Neural cell (in vitro differentiated cells): ENCODE results near the gene KRT83. TPM values are rescaled to one million over a fixed set of nuclear protein-coding genes. Genes with fewer than 3 reads are reported as not detected.

Source experiments
- H2AFZ ChIP-seq: fragments of 200-600, 300-800 bp; sonication (generic), shearing (Covaris generic); 2 replicates; pipeline ENCODE4 v1.6.0; 2014; ENCODE audit warnings: low read depth, mild to moderate bottlenecking, antibody characterized with exemption, low read length, moderate library complexity
- H3F3A ChIP-seq: fragments of 200-600 bp; shearing (Covaris generic); 2 replicates; pipeline ENCODE4 v1.6.1; 2016; ENCODE audit warnings: mild to moderate bottlenecking, moderate library complexity, mixed read lengths, antibody characterized with exemption, low read length; ENCODE audit not compliant: insufficient read depth, poor library complexity, severe bottlenecking
- H3K27ac ChIP-seq: fragments of 200-600, 300-800 bp; sonication (generic), shearing (Covaris generic); 2 replicates; pipeline ENCODE4 v1.5.1; 2014; ENCODE audit warnings: mild to moderate bottlenecking, low read length, moderate library complexity
- H3K27me3 ChIP-seq: fragments of 300-800, 200-600 bp; sonication (generic), shearing (Covaris generic); 2 replicates; pipeline ENCODE4 v1.6.0; 2014; ENCODE audit warnings: mild to moderate bottlenecking, low read depth, low read length, moderate library complexity; ENCODE audit not compliant: insufficient read depth
- H3K36me3 ChIP-seq: fragments of 300-800, 200-600 bp; sonication (generic), shearing (Covaris generic); 2 replicates; pipeline ENCODE4 v1.5.1; 2014; ENCODE audit warnings: mild to moderate bottlenecking, antibody characterized with exemption, low read length, moderate library complexity; ENCODE audit not compliant: insufficient read depth
- H3K4me2 ChIP-seq: fragments of 300-800, 200-600 bp; sonication (generic), shearing (Covaris generic); 2 replicates; pipeline ENCODE4 v1.6.0; 2014; ENCODE audit warnings: mild to moderate bottlenecking, low read length
- H3K4me3 ChIP-seq: fragments of 300-800, 200-600 bp; sonication (generic), shearing (Covaris generic); 2 replicates; pipeline ENCODE4 v1.5.1; 2014; ENCODE audit warnings: mild to moderate bottlenecking, low read length, moderate library complexity
- H3K79me2 ChIP-seq: fragments of 200-600 bp; shearing (Covaris generic); replicated peaks from 2 replicates; pipeline ENCODE4 v1.6.0; 2014; ENCODE audit warnings: mild to moderate bottlenecking, low read length, moderate library complexity; ENCODE audit not compliant: insufficient read depth
- H3K9ac ChIP-seq: fragments of 300-800, 200-600 bp; sonication (generic), shearing (Covaris generic); 2 replicates; pipeline ENCODE4 v1.6.1; 2016; ENCODE audit warnings: mild to moderate bottlenecking, low read length, mixed read lengths
- H3K9me2 ChIP-seq: fragments of 200-600 bp; shearing (Covaris generic); 2 replicates; pipeline ENCODE4 v1.6.1; 2016; ENCODE audit warnings: mild to moderate bottlenecking, low read length, mixed read lengths; ENCODE audit not compliant: insufficient read depth
- H3K9me3 ChIP-seq: fragments of 200-600, 300-800 bp; sonication (generic), shearing (Covaris generic); 2 replicates; pipeline ENCODE4 v1.6.1; 2016; ENCODE audit warnings: mild to moderate bottlenecking, mixed run types, low read length, moderate library complexity, mixed read lengths
- H4K20me1 ChIP-seq: fragments of 200-600 bp; shearing (Covaris generic); 2 replicates; pipeline ENCODE4 v1.6.1; 2016; ENCODE audit warnings: mild to moderate bottlenecking, mixed run types; ENCODE audit not compliant: insufficient read depth
- EP300 ChIP-seq: fragments of 450-650 bp; conservative IDR thresholded peaks from 2 replicates; pipeline ENCODE4 v1.6.1; 2014; ENCODE audit warnings: antibody characterized with exemption, mild to moderate bottlenecking, moderate library complexity; ENCODE audit not compliant: poor library complexity, severe bottlenecking
- EZH2 ChIP-seq: fragments of 200-600, 300-800 bp; shearing (Covaris generic), sonication (generic); IDR thresholded peaks from 2 replicates; pipeline ENCODE4 v1.6.1; 2014; ENCODE audit warnings: antibody characterized with exemption, low read length, borderline replicate concordance, mild to moderate bottlenecking; ENCODE audit not compliant: insufficient read depth, poor library complexity, severe bottlenecking
- MXI1 ChIP-seq: fragments of 450-650 bp; conservative IDR thresholded peaks from 2 replicates; pipeline ENCODE4 v1.6.1; 2014; ENCODE audit warnings: antibody characterized with exemption, mild to moderate bottlenecking; ENCODE audit not compliant: poor library complexity, severe bottlenecking
- POLR2AphosphoS5 ChIP-seq: IDR thresholded peaks from 2 replicates; pipeline ENCODE4 v1.6.1; 2012
- RAD21 ChIP-seq: fragments of 450-650 bp; conservative IDR thresholded peaks from 2 replicates; pipeline ENCODE4 v1.6.1; 2014; ENCODE audit warnings: antibody characterized with exemption, mild to moderate bottlenecking, moderate library complexity
- REST ChIP-seq: IDR thresholded peaks from 2 replicates; pipeline ENCODE4 v1.6.1; 2012; ENCODE audit warnings: borderline replicate concordance
- SMC3 ChIP-seq: fragments of 450-650 bp; conservative IDR thresholded peaks from 2 replicates; pipeline ENCODE4 v1.6.1; 2014; ENCODE audit warnings: antibody characterized with exemption, mild to moderate bottlenecking, moderate library complexity; ENCODE audit not compliant: poor library complexity
- TAF1 ChIP-seq: IDR thresholded peaks from 2 replicates; pipeline ENCODE4 v1.6.1; 2012; ENCODE audit warnings: low read depth
- polyA plus RNA-seq: library from polyadenylated mRNA; depleted of rRNA; stranded (reverse); fragments of >200 nt; gene quantifications from 2 replicates; pipeline ENCODE4 v1.2.3, GENCODE V29; 2014
- TF ChIP-seq, protein P1 (sequence below): fragments of 450-650 bp; IDR thresholded peaks from 2 replicates; pipeline ENCODE4 v1.5.1; 2014; ENCODE audit warnings: antibody characterized with exemption, mild to moderate bottlenecking, moderate library complexity; ENCODE audit not compliant: poor library complexity, severe bottlenecking

Gene KRT83
- polyA plus RNA-seq, 1 donor from 2014 or later: not detected

GRCh38 chr12:52313926-52314325 lies 7.3 kb downstream of the KRT83 start:
- Histone ChIP-seq H3K27me3 (peaks cover 13% of the 10 kb centered on the region), H3K36me3 (no peaks in the 10 kb centered on the region), H3K4me3 (no peak overlapping the region), H3K79me2 (no peaks in the 10 kb centered on the region), H3K9me2 (no peaks in the 10 kb centered on the region), H3K9me3 (no peaks in the 10 kb centered on the region), H3K4me2 (no peak overlapping the region), H4K20me1 (no peaks in the 10 kb centered on the region), H3F3A (no peaks in the 10 kb centered on the region), H3K9ac (no peak overlapping the region), H3K27ac (no peak overlapping the region), H2AFZ (no peak overlapping the region)
- TF ChIP-seq REST (no peak), EZH2 (no peak), POLR2AphosphoS5 (no peak), RAD21 (no peak), TAF1 (no peak), MXI1 (no peak), EP300 (no peak), SMC3 (no peak)
- TF ChIP-seq, protein P1, sequence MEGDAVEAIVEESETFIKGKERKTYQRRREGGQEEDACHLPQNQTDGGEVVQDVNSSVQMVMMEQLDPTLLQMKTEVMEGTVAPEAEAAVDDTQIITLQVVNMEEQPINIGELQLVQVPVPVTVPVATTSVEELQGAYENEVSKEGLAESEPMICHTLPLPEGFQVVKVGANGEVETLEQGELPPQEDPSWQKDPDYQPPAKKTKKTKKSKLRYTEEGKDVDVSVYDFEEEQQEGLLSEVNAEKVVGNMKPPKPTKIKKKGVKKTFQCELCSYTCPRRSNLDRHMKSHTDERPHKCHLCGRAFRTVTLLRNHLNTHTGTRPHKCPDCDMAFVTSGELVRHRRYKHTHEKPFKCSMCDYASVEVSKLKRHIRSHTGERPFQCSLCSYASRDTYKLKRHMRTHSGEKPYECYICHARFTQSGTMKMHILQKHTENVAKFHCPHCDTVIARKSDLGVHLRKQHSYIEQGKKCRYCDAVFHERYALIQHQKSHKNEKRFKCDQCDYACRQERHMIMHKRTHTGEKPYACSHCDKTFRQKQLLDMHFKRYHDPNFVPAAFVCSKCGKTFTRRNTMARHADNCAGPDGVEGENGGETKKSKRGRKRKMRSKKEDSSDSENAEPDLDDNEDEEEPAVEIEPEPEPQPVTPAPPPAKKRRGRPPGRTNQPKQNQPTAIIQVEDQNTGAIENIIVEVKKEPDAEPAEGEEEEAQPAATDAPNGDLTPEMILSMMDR: no peak

GRCh38 chr12:52313461-52313860 lies 7.7 kb downstream of the KRT83 start:
- no peak for TF ChIP-seq TAF1
- TF ChIP-seq REST: no peak
- TF ChIP-seq POLR2AphosphoS5: no peak
- TF ChIP-seq RAD21: no peak
- no peak overlapping the region for H2AFZ ChIP-seq
- no peaks in the 10 kb centered on the region for H3K36me3 ChIP-seq
- no peaks in the 10 kb centered on the region for H3K9me3 ChIP-seq
- H3K79me2 ChIP-seq: no peaks in the 10 kb centered on the region
- peaks cover 17% of the 10 kb centered on the region for H3K27me3 ChIP-seq
- no peak overlapping the region for H3K9ac ChIP-seq
- H3K27ac ChIP-seq: no peak overlapping the region
- H3K4me3 ChIP-seq: no peak overlapping the region
- no peak overlapping the region for H3K4me2 ChIP-seq
- H4K20me1 ChIP-seq: no peaks in the 10 kb centered on the region
- H3F3A ChIP-seq: no peaks in the 10 kb centered on the region
- H3K9me2 ChIP-seq: no peaks in the 10 kb centered on the region
